H1 (cell line): Measurements from ENCODE around the gene POLRMT. TPM values are rescaled to one million over a fixed set of nuclear protein-coding genes. Genes with fewer than 3 reads are reported as not detected.

Experiments used
- CTCF ChIA-PET: fragments of 300-600 bp; sonication (Branson Sonifier 250); formaldehyde crosslinking; loops from one replicate; lab custom pipeline; 2021; ENCODE audit not compliant: partially characterized antibody; lab: Charles Lee
- POLR2A ChIA-PET: fragments of 300-600 bp; sonication (Branson Sonifier 250); formaldehyde crosslinking; loops from one replicate; lab custom pipeline; 2021; ENCODE audit warnings: inconsistent platforms; ENCODE audit not compliant: partially characterized antibody; lab: Charles Lee
- DNase-seq, 2 experiments: peaks; one replicate each; pipeline versions ENCODE4 v3.0.0 to v3.0.0-alpha.2; 2010 to 2022; ENCODE audit warnings: low spot score in 2 of 2, low read depth in 1 of 2, mixed read lengths in 1 of 2
- FAIRE-seq: peaks from 2 replicates; lab custom pipeline; 2011; peaks lifted over from hg19 to GRCh38; lab: Jason Lieb, UNC
- H2AFZ ChIP-seq: 2 replicates; pipeline ENCODE4 v1.8.1; 2012; ENCODE audit warnings: low read length, inconsistent platforms
- H2AK5ac ChIP-seq: 2 replicates; pipeline ENCODE4 v1.6.1; 2013; ENCODE audit warnings: low read depth, low read length
- H2BK120ac ChIP-seq: replicated peaks from 2 replicates; pipeline ENCODE3; 2013; ENCODE audit warnings: low read depth, low read length, inconsistent platforms
- H2BK12ac ChIP-seq: 2 replicates; pipeline ENCODE4 v1.6.1; 2013; ENCODE audit warnings: low read depth, low read length
- H2BK15ac ChIP-seq: 2 replicates; pipeline ENCODE4 v1.6.1; 2013; ENCODE audit warnings: low read length
- H2BK20ac ChIP-seq: 2 replicates; pipeline ENCODE4 v1.6.1; 2013; ENCODE audit warnings: low read length
- H2BK5ac ChIP-seq: 2 replicates; pipeline ENCODE4 v1.6.1; 2013; ENCODE audit warnings: low read depth, low read length
- H3K14ac ChIP-seq: 2 replicates; pipeline ENCODE4 v1.6.1; 2013; ENCODE audit warnings: inconsistent platforms; ENCODE audit not compliant: insufficient read length
- H3K18ac ChIP-seq: 2 replicates; pipeline ENCODE4 v1.6.1; 2013; ENCODE audit warnings: low read length; ENCODE audit errors: extremely low read depth
- H3K23ac ChIP-seq: 2 replicates; pipeline ENCODE4 v1.6.1; 2013; ENCODE audit warnings: inconsistent platforms; ENCODE audit not compliant: insufficient read length
- H3K23me2 ChIP-seq: 2 replicates; pipeline ENCODE4 v1.6.1; 2013; ENCODE audit warnings: low read depth, low read length
- H3K27ac ChIP-seq: 2 replicates; pipeline ENCODE4 v1.6.1; 2011; ENCODE audit warnings: low read depth, low read length, inconsistent platforms
- H3K27me3 ChIP-seq, 4 experiments: replicated peaks in 1 of 4; 1 replicate in 1 of 4; 2 replicates in 3 of 4; pipeline versions ENCODE4 v1.6.1 to v1.8.1; 2011 to 2013; ENCODE audit warnings: low read length in 3 of 4, mild to moderate bottlenecking in 3 of 4, inconsistent platforms in 2 of 4, mixed read lengths in 2 of 4, moderate library complexity in 1 of 4; ENCODE audit not compliant: control insufficient read depth in 3 of 4, insufficient read depth in 3 of 4; ENCODE audit errors: extremely low read depth in 1 of 4
- H3K36me3 ChIP-seq, 4 experiments: 2 replicates each; pipeline versions ENCODE4 v1.6.1 to v1.8.1; 2011 to 2013; ENCODE audit warnings: mild to moderate bottlenecking in 4 of 4, low read length in 3 of 4, moderate library complexity in 2 of 4, control low read depth in 1 of 4, inconsistent platforms in 1 of 4; ENCODE audit not compliant: insufficient read depth in 4 of 4, control insufficient read depth in 2 of 4
- H3K4ac ChIP-seq: replicated peaks from 2 replicates; pipeline ENCODE3; 2013; ENCODE audit warnings: low read length, low read depth, mixed read lengths, inconsistent platforms; ENCODE audit not compliant: insufficient read length
- H3K4me1 ChIP-seq, 4 experiments: replicated peaks in 1 of 4; 1 replicate in 1 of 4; 2 replicates in 3 of 4; pipeline versions ENCODE4 v1.6.1 to v1.8.1; 2011 to 2013; ENCODE audit warnings: low read length in 3 of 4, inconsistent platforms in 2 of 4, mixed read lengths in 1 of 4; ENCODE audit not compliant: insufficient read depth in 4 of 4, control insufficient read depth in 3 of 4
- H3K4me2 ChIP-seq, 2 experiments: 2 replicates each; pipeline versions ENCODE4 v1.6.1 to v1.8.1; 2011 to 2013; ENCODE audit warnings: low read depth in 2 of 2, low read length in 2 of 2, control low read depth in 1 of 2, inconsistent platforms in 1 of 2, mild to moderate bottlenecking in 1 of 2; ENCODE audit not compliant: insufficient read depth in 1 of 2
- H3K4me3 ChIP-seq, 4 experiments: fragments of 200-600, 300-600 bp in 1 of 4; sonication (generic), shearing (Covaris generic), sonication (Bioruptor Twin) in 1 of 4; 2 replicates each; pipeline versions ENCODE4 v1.5.1 to v1.8.1; 2011 to 2016; ENCODE audit warnings: low read length in 4 of 4, low read depth in 3 of 4, control low read depth in 2 of 4, inconsistent platforms in 2 of 4, mild to moderate bottlenecking in 2 of 4, mixed read lengths in 1 of 4, moderate library complexity in 1 of 4; ENCODE audit not compliant: insufficient read depth in 2 of 4; ENCODE audit errors: extremely low read depth in 1 of 4
- H3K56ac ChIP-seq: replicated peaks from 2 replicates; pipeline ENCODE3; 2013; ENCODE audit warnings: low read depth, mild to moderate bottlenecking, mixed read lengths, low read length, inconsistent platforms; ENCODE audit not compliant: insufficient read length
- H3K79me1 ChIP-seq: 2 replicates; pipeline ENCODE4 v1.6.1; 2013; ENCODE audit warnings: low read depth, low read length, control low read depth
- H3K79me2 ChIP-seq, 2 experiments: 2 replicates each; pipeline versions ENCODE4 v1.6.1 to v1.8.1; 2012 to 2013; ENCODE audit warnings: low read length in 2 of 2, mild to moderate bottlenecking in 2 of 2, inconsistent platforms in 1 of 2; ENCODE audit not compliant: insufficient read depth in 2 of 2, control insufficient read depth in 1 of 2
- H3K9ac ChIP-seq, 4 experiments: replicated peaks in 1 of 4; 1 replicate in 1 of 4; 2 replicates in 3 of 4; pipeline versions ENCODE4 v1.6.1 to v1.8.1; 2011 to 2013; ENCODE audit warnings: low read depth in 3 of 4, low read length in 3 of 4, control low read depth in 2 of 4, mild to moderate bottlenecking in 2 of 4, moderate library complexity in 2 of 4, inconsistent platforms in 1 of 4; ENCODE audit errors: extremely low read depth in 1 of 4
- H3K9me3 ChIP-seq, 2 experiments: 2 replicates each; pipeline versions ENCODE4 v1.6.1 to v1.8.1; 2012 to 2013; ENCODE audit warnings: mild to moderate bottlenecking in 2 of 2, moderate library complexity in 2 of 2, control low read depth in 1 of 2, inconsistent platforms in 1 of 2, low read depth in 1 of 2, low read length in 1 of 2, mixed read lengths in 1 of 2; ENCODE audit not compliant: insufficient read depth in 2 of 2
- H4K20me1 ChIP-seq, 2 experiments: replicated peaks in 1 of 2; 2 replicates each; pipeline versions ENCODE3 to v1.8.1; 2011 to 2013; ENCODE audit warnings: inconsistent platforms in 2 of 2, low read length in 2 of 2, mild to moderate bottlenecking in 1 of 2; ENCODE audit not compliant: insufficient read depth in 2 of 2, control insufficient read depth in 1 of 2
- H4K5ac ChIP-seq: 2 replicates; pipeline ENCODE4 v1.6.1; 2013; ENCODE audit warnings: low read length, low read depth, mixed read lengths, inconsistent platforms; ENCODE audit not compliant: insufficient read length
- H4K8ac ChIP-seq: 2 replicates; pipeline ENCODE4 v1.8.0; 2013; ENCODE audit warnings: mild to moderate bottlenecking, moderate library complexity, low read length, inconsistent platforms; ENCODE audit not compliant: insufficient read depth; ENCODE audit errors: extremely low read depth
- H4K91ac ChIP-seq: replicated peaks from 2 replicates; pipeline ENCODE3; 2013; ENCODE audit warnings: low read length, mixed read lengths, inconsistent platforms; ENCODE audit not compliant: insufficient read length
- BCL11A ChIP-seq, 2 experiments: IDR thresholded peaks; one replicate each; pipeline ENCODE4 v1.6.1; 2011; ENCODE audit warnings: low read depth in 2 of 2, low read length in 2 of 2, mild to moderate bottlenecking in 2 of 2
- CBX8 ChIP-seq: fragments of 300-800, 300-1000 bp; sonication (generic); IDR thresholded peaks from 2 replicates; pipeline ENCODE4 v1.7.1; 2016; ENCODE audit warnings: low read depth, low read length, borderline replicate concordance
- CTBP2 ChIP-seq: IDR thresholded peaks from 2 replicates; pipeline ENCODE4 v1.7.0; 2011; ENCODE audit warnings: borderline replicate concordance, mild to moderate bottlenecking, moderate library complexity, mixed read lengths, low read length; ENCODE audit not compliant: insufficient read depth, insufficient read length
- EP300 ChIP-seq, 2 experiments: IDR thresholded peaks; 1 replicate in 1 of 2; 2 replicates in 1 of 2; pipeline ENCODE4 v1.6.1; 2011 to 2012; ENCODE audit warnings: low read depth in 2 of 2, low read length in 2 of 2, mild to moderate bottlenecking in 2 of 2, borderline replicate concordance in 1 of 2, inconsistent platforms in 1 of 2, moderate library complexity in 1 of 2
- NANOG ChIP-seq: IDR thresholded peaks from 2 replicates; pipeline ENCODE4 v1.6.1; 2011; ENCODE audit warnings: low read length, low read depth, mild to moderate bottlenecking, inconsistent platforms; ENCODE audit not compliant: insufficient read depth, poor library complexity, severe bottlenecking
- PHF8 ChIP-seq: fragments of 200-600 bp; sonication (generic); conservative IDR thresholded peaks from 2 replicates; pipeline ENCODE4 v1.7.1; 2012; ENCODE audit warnings: low read depth, mild to moderate bottlenecking, inconsistent platforms, low read length, moderate library complexity
- RBBP5 ChIP-seq: IDR thresholded peaks from 2 replicates; pipeline ENCODE4 v1.7.1; 2012; ENCODE audit warnings: low read depth, mild to moderate bottlenecking, inconsistent platforms, low read length, moderate library complexity, borderline replicate concordance
- RNF2 ChIP-seq: fragments of 200-900, 300-1000 bp; sonication (generic); IDR thresholded peaks from 2 replicates; pipeline ENCODE4 v1.7.1; 2016; ENCODE audit warnings: borderline replicate concordance, low read depth, mild to moderate bottlenecking, antibody characterized with exemption, low read length; ENCODE audit not compliant: poor library complexity, severe bottlenecking; ENCODE audit errors: missing control alignments
- SIN3A ChIP-seq, 2 experiments: IDR thresholded peaks in 1 of 2; conservative IDR thresholded peaks in 1 of 2; 2 replicates each; pipeline ENCODE4 v1.6.1; 2011 to 2012; ENCODE audit warnings: low read length in 2 of 2, improper control_type of control experiment in 1 of 2, low read depth in 1 of 2, mild to moderate bottlenecking in 1 of 2
- SP4 ChIP-seq: IDR thresholded peaks from 2 replicates; pipeline ENCODE4 v1.6.1; 2012; ENCODE audit warnings: low read length, inconsistent platforms
- TAF1 ChIP-seq: IDR thresholded peaks from 2 replicates; pipeline ENCODE4 v1.6.1; 2011; ENCODE audit warnings: mild to moderate bottlenecking, low read depth, low read length
- YY1 ChIP-seq: IDR thresholded peaks from 2 replicates; pipeline ENCODE4 v1.6.1; 2011; ENCODE audit warnings: low read depth, mild to moderate bottlenecking, low read length
- WGBS, 2 experiments: shearing (Covaris generic) in 1 of 2; methylation state at CpG; one replicate each; pipeline versions ENCODE4 v1.1.6 to v1.1.7; 2013 to 2015; ENCODE audit warnings: low lambda C conversion rate in 2 of 2, mixed read lengths in 2 of 2, inconsistent platforms in 1 of 2, low coverage in 1 of 2, missing lambda C conversion rate in 1 of 2; ENCODE audit not compliant: insufficient replicate concordance in 2 of 2, insufficient coverage in 1 of 2, insufficient read length in 1 of 2; ENCODE audit errors: extremely low coverage in 1 of 2, missing lambda C conversion rate in 1 of 2; 5-methylcytosine and 5-hydroxymethylcytosine counted together
- polyA plus RNA-seq, 7 experiments: library from polyadenylated mRNA; depleted of rRNA in 3 of 7; stranded (reverse) in 5 of 7; unstranded in 2 of 7; fragments of >200 nt in 5 of 7; fragments of 200-250 nt in 2 of 7; gene quantifications; 1 replicate in 5 of 7; 2 replicates in 1 of 7; 4 replicates in 1 of 7; pipeline versions ENCODE4 v1.2.1 to v1.2.3, GENCODE V29; 2011 to 2013; ENCODE audit warnings: missing spikeins in 2 of 7, mixed read lengths in 2 of 7
- total RNA-seq: library from RNA; stranded (reverse); fragmentation: NEBNext Ultra II Directional; extraction: Animal tissue kit (Norgen Biotek cat#: 25700); gene quantifications from 2 replicates; pipeline ENCODE4 v1.2.1, GENCODE V29; 2021

POLRMT gene
- total and polyA plus RNA-seq, 2 of the 8 experiments (the other 6 are each of a cell fraction or from before 2014, with no cell fraction given): 93.0 to 111 TPM

DNA sequence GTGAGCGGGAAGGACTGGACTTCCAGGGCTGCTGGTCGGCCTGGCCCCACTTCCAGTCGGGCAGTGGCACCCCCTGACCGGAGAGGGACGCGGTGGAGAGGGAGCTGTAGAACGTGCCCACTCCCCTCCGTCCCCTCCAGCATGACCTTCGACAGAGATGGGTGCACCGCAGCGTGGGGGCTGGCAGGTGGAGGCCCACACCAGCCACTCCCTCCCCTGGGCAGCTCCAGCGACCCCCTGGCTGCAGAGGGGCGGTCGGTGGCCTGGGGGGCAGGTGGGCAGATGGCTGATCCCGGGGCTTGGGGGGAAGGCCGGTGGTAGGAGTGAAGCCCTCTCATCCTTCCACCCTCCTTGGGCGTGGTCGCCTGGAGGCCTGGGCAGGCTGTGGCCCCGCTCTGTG lies 41.2 kb downstream of the POLRMT start:
- Histone ChIP-seq H3K27me3 (peaks cover 23 to 39% (median 31%) of the 10 kb centered on the region in 4 experiments), H2BK120ac (no peak overlapping the region), H2BK5ac (no peak overlapping the region), H4K91ac (no peak overlapping the region), H3K4me1 (peaks cover 0 to 6% (median 1%) of the 10 kb centered on the region in 4 experiments; a peak in 3 of 7 replicates), H4K8ac (no peak overlapping the region), H3K56ac (no peak overlapping the region), H3K18ac (no peak overlapping the region), H3K23ac (no peak overlapping the region), H2BK20ac (no peak overlapping the region), H3K4ac (no peak overlapping the region), H3K79me1 (no peaks in the 10 kb centered on the region), H3K23me2 (peaks cover 2% of the 10 kb centered on the region; the same call in 1 of the 2 replicates), H4K5ac (no peak overlapping the region), H3K79me2 (no peaks in the 10 kb centered on the region), H2BK12ac (no peak overlapping the region), H3K27ac (no peak overlapping the region), H3K9me3 (no peaks in the 10 kb centered on the region), H2AFZ (no peak overlapping the region), H3K4me2 (no peak overlapping the region), H2BK15ac (no peak overlapping the region), H3K14ac (no peak overlapping the region), H2AK5ac (peak overlapping the region; percentile 53; the same call in 1 of the 2 replicates), H3K4me3 (no peak overlapping the region), H3K36me3 (peaks cover 0 to 4% (median 0%) of the 10 kb centered on the region in 4 experiments; a peak in 1 of 8 replicates), H3K9ac (no peak overlapping the region), H4K20me1 (peaks cover 4 to 12% of the 10 kb centered on the region in 2 experiments)
- DNase-seq: no peak
- WGBS, 2 experiments: 86% methylated on average over 13 of the region's 19 CpGs; no CpG with 5 or more reads in 1 of the 2 experiments
- ChIA-PET CTCF (interaction anchor here (0.5 to 1.3 kb wide), 3 partner anchors 18 to 193 kb away, joined by 3 read pairs; no protein-coding TSS in a partner anchor), POLR2A (interaction anchor here (0.7 to 1.5 kb wide), 6 partner anchors 10 to 50 kb away, joined by 3 to 6 read pairs (median 4); partner anchors contain the start of gene BSG)
- TF ChIP-seq PHF8: no peak
- no peak for TF ChIP-seq BCL11A (IDR thresholded peaks at IDR 0.05; ENCODE audit: low read depth in 2 of 2, low read length in 2 of 2)
- TF ChIP-seq CBX8: no peak
- no peak for TF ChIP-seq NANOG
- no peak for TF ChIP-seq SP4
- TF ChIP-seq CTBP2: no peak
- TF ChIP-seq YY1: no peak
- TF ChIP-seq SIN3A (conservative IDR thresholded peaks at IDR 0.05 in 1 of 2, IDR thresholded peaks at IDR 0.05 in 1 of 2; ENCODE audit: low read depth in 1 of 2, low read length in 2 of 2): no peak
- TF ChIP-seq TAF1: no peak
- no peak for TF ChIP-seq RBBP5
- no peak for TF ChIP-seq EP300 (IDR thresholded peaks at IDR 0.05; ENCODE audit: borderline replicate concordance in 1 of 2, low read depth in 2 of 2, low read length in 2 of 2)
- TF ChIP-seq RNF2: no peak
- no peak for FAIRE-seq
